IPS DF 19.7 (cell line): ENCODE results near the gene ST6GALNAC3.
"Not testable (repeated sequence)": the region's sequence is repeated elsewhere in the genome, so short reads cannot be mapped to it uniquely, and the experiment has no call there.

Experiments
- DNase-seq: peaks from one replicate; pipeline ENCODE4 v3.0.0-alpha.2; 2013; ENCODE audit warnings: low read depth, low spot score

The ST6GALNAC3 gene

DNA sequence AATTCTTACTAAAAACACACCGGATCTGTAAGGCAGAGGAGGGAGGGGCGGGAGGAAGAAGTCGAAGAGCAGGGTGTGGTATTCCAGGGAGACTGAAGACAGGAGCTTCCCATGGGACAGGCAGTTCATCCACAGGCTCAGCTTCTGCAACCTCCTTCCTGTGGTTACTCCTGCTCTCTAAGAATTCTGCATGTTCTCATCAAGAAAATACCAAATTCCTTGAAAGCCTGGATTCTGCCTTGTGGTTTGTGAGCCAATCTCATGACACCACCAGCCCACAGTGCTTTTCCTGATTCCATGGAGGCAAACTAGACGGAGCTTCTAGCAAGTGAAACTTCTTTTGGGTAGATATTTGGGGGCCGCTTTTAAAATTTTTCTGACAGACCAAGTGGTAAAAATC is 1.1 kb upstream of the ST6GALNAC3 start:
- no peak for DNase-seq

DNA sequence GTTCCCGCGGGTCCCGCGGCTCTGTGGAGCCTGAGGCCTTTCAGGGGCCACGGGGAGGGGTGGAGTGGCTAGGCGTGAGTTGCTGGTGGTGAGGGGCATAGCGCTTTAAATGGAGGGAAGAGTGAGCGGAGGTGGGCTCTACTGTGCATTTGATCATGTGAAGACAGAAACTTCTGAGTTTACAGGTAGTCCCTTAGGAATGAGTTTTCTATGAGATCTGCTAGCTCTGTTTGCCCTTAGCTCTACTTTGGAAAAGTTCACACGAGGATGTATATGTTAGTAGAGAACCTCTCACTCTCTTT is 593 bp downstream of the ST6GALNAC3 start:
- DNase-seq = no peak

DNA sequence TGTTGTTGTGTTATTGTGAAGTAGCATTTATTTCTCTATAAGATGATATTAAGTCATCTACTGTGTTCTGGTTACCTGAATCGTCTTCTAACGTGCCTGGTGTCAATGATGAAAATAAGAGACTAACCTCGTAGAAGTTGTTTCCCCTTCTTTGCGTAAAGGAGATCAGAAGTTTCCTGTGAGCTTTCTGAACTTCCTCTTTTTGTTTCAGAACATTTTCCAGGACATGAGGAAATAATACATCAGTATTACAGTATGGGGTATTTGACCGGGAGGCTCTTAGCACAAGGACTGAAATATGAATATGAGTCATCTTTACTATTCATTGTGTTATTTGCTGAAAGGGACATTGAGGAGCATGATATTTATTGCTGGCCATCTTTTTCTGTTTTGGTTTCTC is 1.3 kb downstream of the ST6GALNAC3 start:
- no peak for DNase-seq

DNA sequence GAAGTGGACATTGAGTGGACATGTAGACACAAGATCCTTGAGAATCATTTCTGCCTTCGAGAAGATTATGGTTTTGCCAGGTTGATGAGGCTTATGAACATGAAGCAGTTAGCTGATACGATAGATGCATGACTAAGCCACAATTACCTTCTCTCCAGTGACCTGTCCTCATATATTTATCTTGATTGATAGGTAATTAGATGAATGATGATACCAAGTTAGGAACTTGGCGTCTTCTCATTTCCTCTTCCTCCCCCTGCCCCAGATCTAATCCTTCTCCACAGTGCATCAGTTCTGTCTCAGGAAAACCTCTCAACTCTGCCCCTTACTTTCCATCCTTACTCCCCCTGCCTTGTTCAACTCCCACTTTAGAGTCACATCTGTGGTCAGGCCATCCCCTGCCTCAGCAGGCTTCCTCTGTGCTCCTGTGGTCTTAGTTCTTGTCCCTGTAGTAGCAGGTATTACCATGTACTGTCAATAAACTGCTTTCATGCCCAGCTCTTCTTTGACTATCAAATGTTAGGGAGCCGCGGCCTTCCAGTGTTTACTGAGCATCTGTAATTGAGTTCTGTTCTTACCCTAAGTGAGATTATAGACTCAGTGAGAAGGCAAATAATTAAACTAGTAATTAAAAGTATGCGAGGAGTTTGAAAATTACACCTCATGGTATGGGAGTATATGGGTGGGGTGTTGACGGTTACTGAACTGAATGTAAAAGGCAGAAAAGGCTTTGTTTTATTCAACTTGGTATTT is 5.1 kb downstream of the ST6GALNAC3 start:
- DNase-seq = no peak

DNA sequence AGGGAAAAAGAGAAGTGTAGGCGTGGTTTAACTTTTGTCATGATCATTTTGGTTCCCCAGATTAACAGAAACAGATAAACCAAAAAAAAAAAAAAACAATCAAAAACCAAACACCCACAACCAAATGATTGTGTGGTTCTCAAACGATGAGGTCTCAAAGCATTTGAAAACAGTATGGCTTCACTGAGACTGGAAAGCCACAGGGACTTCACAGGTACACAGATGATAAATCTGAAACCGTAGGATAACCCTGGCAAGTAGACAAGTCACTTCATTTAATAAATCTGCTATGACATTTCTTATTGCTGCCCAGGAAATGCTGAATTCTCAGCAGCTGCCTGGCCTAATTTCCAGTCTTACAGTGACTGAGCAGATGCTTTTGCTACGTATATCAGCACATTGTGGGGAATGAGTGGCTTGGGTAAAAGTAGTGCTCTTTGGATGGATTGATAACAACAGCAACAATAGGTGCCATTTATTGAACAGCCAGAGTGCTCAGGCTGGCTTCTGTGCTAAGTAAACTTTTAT is 6.1 kb downstream of the ST6GALNAC3 start:
- DNase-seq = no peak

DNA sequence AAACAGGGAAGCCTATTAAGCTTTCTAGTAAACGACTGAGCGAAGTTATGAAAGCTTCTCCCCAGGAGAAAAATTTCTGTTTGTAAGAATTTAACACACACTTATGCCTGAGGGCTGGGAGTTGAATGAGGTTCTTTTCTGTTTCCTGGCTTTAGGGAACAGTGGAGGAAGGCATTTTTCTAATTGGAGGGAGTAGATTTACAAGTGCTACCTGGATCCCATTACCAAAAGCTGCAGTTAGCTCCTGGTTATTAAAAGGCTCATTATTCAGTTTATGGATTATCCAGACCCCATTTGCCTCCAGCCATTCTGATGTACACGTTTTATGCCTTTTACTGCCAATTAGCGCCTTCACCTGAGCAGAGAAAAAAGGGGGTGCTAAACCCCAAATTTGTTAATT is 7.5 kb downstream of the ST6GALNAC3 start:
- no peak for DNase-seq

DNA sequence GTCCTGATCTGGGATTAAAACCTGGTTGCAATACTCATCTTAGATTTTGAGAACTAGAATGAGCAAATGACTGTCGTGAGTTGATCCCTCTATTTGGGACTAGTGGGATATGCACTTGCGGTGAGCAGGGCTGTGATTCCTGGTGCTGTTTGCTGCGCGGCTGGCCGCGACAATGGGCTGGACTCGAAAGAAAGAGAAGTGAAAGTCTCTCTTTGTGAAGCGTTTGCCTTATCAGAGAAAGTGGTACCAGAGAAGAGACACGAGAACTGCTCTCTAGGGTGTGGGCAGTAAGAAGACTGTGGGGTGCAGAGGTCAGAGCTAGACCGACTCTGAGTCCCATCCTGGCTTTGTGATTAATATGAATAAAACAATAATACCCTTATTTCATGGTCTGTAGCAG is 8.6 kb downstream of the ST6GALNAC3 start:
- DNase-seq = no peak

DNA sequence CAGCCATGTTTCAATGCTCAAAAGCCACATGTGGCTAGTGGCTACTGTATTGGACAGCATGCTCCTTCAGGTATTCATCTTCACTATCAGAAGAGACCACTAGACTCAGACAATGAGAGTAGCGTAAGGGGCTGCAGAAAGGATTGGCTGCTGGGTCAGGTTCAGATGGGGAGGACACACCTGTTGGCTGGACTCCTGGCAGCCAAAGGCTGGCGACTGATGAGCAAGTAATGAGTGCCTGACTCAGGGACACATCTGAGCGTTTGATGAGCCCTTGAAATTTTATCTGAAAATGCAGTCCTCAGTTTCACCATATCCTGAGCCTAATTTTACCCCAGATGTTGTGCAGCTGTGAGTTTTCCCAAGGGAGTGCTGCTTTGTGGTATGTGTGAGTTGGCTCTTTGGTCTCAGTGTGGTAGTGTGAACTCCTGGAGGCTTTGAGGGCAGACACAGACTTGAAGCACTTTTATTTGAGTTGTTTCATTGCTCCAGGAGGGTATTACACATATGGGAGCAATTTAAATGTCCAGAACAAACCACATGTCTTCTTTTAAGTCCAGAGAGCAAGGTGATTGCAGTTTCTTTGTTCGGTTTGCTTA is 9.6 kb downstream of the ST6GALNAC3 start:
- no peak for DNase-seq

DNA sequence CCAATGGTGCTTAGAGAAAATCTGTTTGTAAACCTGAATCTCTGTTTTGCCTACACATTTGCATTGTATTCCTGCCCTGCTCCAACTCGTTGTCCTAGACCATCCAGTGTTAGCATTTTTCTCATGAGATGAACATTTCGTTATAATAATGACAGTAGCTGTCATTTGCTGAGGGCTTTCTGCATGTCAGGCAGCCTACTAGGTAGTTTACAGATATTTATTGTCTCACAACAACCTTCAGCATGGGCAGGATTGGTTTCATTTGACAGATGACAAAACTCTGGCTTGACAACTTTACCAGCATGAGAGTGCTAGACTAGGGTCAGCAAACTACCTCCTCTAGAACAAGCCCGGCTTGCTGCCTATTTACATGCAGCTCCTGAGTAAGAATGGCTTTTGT is 10.1 kb downstream of the ST6GALNAC3 start:
- no peak for DNase-seq

DNA sequence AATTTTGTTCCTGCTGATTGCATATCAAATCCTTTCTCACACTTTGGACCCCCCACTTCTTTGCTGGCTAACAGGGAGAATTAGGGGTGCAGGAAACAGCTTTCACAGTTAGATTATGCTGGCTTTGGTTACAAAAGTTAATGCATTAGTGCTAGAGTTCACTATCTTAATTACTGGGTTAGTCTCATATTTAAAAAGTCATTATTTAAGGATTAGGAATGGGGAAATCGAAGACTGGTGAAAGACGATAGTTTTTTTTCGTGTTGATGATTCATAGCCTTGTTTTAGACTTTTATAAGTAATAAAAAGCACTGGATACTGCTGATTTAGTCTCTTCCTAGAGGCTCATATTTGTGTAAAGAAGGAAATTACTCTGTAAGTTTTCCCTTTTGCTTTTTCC is 11.6 kb downstream of the ST6GALNAC3 start:
- DNase-seq = no peak

DNA sequence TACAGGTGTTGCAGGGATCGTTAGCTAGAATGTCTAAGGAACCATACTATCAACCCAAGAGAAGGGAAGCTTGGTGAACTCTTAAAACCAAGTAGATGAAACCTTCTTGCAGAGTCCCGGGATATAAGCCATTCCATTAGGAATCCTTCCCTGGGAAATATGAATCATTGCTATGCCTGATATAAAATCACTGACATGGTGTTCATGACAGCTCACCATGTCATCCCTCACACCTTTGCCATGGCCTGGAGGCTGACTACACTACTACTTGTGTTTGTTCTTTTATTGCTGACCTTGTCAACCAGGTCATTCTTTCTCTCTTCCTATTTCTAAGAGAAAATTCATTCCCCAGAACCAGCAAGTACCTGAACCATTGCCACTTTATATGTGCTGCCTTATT is 12.1 kb downstream of the ST6GALNAC3 start:
- no peak for DNase-seq

DNA sequence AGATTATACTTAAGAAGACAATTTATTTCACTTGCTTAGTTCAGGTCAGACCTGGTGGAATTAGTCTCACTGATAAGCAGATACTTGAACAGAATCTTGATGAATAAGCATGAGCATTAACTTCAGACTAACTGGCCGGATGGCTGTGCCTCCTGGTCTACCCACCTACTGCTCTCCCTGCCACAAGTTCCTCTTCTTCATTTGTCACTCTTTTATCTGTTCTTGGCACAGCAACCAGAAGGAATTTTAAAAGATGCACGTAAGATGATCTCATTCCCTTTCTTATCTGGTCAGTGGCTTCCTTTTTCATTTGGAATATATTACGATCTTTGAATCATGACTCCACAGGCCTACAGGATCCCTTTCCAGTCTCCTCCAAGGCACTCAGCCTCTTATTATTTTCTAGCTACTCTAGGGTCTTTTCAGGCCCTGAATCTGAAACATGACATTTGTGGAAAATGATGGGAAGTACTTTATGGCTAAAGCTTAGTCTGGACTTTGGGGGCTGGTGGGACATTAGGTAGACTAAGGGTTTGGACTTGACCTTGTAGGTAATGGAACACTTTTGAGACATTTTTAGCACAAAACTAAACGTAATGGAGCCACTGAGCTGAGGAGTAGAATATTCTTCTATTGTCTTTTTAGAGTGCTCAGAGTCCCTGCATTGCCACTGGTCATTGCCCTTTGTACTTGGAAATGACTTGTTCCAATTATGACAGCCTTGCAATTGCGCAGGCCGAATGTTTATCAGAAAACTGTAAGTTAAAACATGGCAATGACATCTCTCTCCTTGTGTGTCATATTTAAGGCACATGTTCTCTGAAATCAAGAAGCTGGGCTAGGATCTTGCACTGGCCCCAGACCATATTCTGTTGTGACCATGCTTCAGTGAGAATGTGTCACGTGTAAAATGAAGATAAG is 16.0 kb downstream of the ST6GALNAC3 start:
- DNase-seq = no peak

DNA sequence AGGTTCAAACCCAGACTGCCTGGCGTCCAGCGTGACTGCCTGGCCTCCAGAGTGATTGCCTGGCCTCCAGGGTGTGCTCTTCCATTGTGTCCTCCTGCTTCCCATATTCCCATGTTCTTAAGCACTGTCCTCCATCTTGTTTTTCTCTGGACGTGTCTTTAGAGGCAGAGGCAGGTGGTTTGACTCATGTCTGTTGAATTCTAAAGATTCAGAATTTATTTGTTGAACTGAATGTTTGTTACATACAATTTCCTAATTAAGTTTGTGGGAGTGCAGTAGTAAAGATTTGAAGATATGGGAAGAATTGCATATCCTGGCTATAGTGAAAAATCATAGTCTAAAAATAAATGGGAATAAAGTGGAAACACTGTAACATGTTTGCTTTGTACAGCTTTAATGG is 18.3 kb downstream of the ST6GALNAC3 start:
- DNase-seq = no peak

DNA sequence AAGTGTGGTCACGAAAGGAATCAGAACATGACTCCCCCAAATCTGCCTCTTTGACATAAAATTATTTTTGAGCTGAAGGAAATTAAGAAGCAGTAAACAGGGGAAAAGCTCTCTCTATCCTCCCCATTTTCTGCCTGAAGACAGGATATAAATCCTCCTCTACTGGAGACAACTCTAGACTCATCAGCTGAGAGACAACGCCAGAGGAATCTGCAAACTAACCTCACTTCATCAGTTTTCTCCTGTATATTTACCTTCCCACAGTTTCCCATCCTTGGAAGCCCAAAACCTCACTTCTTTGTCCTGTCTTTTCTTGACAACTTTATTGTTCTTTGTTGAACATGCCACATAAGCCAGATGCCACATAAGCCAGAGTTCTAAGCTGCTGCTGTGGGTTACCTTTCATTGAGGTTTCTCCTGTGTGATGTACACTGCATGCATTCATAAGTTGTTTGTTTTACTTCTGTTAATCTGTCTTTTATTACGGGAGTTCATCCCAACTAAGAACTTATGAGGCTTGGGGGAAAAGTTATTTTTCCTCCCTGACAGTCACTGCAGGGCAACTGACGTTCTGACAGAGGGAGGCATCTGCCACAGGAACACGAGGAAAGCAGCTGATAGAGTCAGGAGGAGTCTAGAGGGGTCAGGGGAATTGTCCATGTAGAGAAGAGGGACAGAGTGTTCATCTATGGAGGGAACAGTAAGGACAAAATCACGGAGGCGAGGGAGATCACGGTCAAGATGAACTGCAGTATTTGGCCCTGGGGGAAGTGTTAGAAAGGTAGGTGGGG is 19.2 kb downstream of the ST6GALNAC3 start:
- no peak for DNase-seq

DNA sequence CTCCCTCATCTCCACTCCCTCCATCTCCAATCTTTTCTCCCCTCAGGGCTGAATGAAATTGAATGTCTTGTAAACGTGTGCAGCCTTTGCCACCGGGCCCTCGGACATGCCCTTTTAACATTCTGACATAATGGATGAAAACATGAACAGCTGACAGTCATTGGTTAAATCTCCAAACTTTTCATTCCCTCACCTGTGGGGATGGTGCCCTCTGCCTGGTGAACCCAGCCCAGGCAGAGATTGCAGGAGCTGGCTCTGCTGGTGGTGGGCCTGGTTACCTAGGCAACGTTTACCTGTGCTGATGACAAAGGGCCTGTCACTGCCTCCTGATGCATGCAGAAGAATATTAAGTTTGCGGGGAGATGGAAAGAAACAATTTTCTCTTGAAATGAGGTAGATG is 21.3 kb downstream of the ST6GALNAC3 start:
- DNase-seq = no peak

DNA sequence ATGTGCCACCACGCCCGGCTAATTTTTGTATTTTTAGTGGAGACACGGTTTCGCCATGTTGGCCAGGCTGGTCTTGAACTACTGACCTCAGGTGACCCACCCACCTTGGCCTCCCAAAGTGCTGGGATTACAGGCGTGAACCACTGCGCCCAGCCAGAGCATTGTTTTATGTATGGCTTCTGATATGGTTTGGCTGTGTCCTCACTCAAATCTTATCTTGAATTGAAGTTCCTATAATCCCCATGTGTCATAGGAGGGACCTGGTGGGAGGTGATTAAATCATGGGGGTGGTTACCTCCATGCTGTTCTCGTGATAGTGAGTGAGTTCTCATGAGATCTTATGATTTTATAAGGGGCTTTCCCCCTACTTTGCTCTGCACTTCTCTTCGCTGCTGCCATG is 22.5 kb downstream of the ST6GALNAC3 start:
- DNase-seq = not testable (repeated sequence)

DNA sequence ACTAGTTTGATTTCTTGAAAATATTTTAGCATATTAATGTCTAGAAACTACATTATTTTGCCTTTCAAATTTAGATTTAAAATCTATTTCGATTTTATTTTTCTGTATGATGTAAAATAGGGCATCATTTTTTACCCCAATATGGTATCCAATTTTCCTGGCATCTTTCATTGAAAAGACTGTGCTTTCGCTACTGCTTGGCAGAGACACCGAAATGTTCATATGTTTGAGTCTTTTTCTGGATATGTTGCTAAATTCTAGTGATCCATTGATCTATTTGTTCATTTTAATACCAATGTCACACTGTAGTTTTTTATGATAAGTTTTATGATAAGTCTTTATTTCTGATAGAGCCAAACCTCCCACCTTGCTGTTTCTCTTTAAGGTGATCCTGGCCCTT is 24.3 kb downstream of the ST6GALNAC3 start:
- DNase-seq = no peak

DNA sequence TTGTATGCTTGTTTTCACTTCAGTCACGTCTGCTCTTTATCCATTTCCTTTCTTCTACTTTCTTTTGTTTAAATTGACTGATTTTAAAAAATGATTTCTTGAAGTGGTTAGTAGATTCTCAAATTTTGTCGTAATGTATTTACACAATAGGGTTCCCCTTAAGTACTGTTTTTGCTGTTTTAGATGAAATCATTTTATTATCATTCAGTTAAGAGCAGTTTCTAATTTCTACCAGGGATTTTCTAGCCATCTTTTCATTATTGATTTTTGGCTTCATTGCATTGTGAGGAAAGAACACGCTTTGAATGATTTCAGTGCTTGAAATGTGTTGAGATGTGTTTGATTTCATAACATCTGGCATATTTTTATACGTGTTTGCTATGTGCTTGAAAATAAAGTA is 27.0 kb downstream of the ST6GALNAC3 start:
- no peak for DNase-seq

DNA sequence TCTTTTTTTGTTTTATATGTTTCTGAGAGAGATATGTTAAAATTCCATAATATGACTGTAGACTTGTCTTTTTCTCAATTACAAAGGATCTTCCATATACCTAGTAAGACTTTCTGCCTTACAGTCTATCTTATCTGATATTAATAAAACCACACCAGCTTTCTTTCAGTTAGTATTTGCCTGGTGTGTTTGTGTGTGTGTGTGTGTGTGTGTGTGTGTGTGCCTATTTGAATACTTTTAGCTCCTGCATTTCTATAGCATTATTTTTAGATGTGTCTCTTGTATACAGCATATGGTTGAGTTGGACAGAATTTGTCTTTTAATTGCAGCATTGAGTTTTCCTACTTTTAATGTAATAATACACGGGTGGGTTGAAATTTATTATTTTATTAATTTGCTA is 27.5 kb downstream of the ST6GALNAC3 start:
- DNase-seq = no peak

DNA sequence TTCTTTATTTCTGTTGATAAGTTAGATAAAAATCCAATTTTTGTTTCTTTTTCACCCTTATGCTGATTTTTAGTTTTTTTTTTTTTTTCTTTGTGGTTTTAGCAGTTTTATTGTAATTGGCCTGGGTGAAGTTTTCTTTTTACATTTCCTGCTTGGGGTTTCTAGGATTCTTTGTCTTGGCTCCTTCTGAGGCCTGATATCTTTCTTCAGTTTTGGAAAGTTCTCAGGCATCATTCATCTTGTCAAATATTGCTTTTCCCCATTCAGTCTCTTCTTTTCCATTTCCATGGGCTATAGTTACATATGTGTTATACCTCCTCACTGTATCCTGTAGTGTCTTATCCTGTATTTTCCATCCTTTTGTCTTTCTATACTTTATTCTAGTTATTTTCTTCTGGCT is 28.5 kb downstream of the ST6GALNAC3 start:
- no peak for DNase-seq

DNA sequence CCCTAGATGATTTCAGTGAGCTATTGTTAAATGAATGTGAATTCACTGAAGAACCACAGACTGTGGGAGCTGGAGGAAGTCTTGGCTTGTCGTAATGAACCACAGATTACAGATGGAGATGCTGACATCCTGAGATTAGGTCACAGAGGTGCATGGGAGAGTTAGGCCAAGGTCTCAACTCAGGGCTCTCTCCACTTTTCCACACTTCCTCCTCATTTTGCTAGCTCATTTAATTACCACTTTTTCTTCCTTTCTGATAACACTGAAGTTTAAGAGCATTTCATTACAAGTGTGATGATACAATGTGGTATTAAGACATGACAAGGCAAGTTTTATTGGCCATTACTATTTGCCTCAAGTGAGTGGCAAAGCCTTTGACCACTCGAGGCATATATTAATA is 30.8 kb downstream of the ST6GALNAC3 start:
- DNase-seq = no peak

DNA sequence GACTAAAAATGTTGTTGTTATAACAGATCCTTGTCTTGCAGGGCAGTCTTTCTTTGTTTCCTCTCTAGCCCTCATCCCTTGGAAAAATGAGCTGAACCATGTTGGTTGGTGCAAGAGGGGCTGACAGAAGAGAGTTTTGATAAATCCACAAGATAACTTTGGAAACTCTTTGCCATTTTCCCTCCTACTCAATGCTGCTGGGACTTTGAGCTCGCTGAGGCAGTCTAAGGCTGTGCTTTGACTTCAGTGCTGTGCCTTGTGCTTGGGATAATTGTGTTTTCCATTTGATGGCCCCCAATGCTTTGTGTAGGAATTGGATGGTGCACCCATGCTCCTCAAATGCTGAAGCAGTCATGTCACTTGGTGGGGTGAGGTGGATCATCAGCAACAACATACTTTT is 31.7 kb downstream of the ST6GALNAC3 start:
- DNase-seq = no peak
